Neural progenitor cell (in vitro differentiated cells): ENCODE data around the gene VPS8.

Source experiments
- EZH2 ChIP-seq: fragments of 200-600 bp; sonication (generic); IDR thresholded peaks from 2 replicates; pipeline ENCODE4 v1.6.1; 2017; ENCODE audit warnings: antibody characterized with exemption, mild to moderate bottlenecking, moderate library complexity
- EZH2phosphoT487 ChIP-seq: fragments of 200-600 bp; sonication (generic); IDR thresholded peaks from 2 replicates; pipeline ENCODE4 v1.6.1; 2017; ENCODE audit warnings: antibody characterized with exemption
- TF ChIP-seq, protein P1 (sequence below): fragments of 200-600 bp; sonication (generic); IDR thresholded peaks from 2 replicates; pipeline ENCODE4 v1.5.1; 2017; ENCODE audit warnings: antibody characterized with exemption, mild to moderate bottlenecking

- TF ChIP-seq EZH2, result no peak
- TF ChIP-seq, protein P1, sequence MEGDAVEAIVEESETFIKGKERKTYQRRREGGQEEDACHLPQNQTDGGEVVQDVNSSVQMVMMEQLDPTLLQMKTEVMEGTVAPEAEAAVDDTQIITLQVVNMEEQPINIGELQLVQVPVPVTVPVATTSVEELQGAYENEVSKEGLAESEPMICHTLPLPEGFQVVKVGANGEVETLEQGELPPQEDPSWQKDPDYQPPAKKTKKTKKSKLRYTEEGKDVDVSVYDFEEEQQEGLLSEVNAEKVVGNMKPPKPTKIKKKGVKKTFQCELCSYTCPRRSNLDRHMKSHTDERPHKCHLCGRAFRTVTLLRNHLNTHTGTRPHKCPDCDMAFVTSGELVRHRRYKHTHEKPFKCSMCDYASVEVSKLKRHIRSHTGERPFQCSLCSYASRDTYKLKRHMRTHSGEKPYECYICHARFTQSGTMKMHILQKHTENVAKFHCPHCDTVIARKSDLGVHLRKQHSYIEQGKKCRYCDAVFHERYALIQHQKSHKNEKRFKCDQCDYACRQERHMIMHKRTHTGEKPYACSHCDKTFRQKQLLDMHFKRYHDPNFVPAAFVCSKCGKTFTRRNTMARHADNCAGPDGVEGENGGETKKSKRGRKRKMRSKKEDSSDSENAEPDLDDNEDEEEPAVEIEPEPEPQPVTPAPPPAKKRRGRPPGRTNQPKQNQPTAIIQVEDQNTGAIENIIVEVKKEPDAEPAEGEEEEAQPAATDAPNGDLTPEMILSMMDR, result no peak
- TF ChIP-seq EZH2phosphoT487, result no peak
Measured at GRCh38 chr3:185024406-185024805, 212.4 kb downstream of the VPS8 start.
